ENCODE data around the gene SYCE3.
"Not testable (repeated sequence)": the region's sequence is repeated elsewhere in the genome, so short reads cannot be mapped to it uniquely, and the experiment has no call there.

Gene SYCE3, protein sequence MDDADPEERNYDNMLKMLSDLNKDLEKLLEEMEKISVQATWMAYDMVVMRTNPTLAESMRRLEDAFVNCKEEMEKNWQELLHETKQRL

DNA sequence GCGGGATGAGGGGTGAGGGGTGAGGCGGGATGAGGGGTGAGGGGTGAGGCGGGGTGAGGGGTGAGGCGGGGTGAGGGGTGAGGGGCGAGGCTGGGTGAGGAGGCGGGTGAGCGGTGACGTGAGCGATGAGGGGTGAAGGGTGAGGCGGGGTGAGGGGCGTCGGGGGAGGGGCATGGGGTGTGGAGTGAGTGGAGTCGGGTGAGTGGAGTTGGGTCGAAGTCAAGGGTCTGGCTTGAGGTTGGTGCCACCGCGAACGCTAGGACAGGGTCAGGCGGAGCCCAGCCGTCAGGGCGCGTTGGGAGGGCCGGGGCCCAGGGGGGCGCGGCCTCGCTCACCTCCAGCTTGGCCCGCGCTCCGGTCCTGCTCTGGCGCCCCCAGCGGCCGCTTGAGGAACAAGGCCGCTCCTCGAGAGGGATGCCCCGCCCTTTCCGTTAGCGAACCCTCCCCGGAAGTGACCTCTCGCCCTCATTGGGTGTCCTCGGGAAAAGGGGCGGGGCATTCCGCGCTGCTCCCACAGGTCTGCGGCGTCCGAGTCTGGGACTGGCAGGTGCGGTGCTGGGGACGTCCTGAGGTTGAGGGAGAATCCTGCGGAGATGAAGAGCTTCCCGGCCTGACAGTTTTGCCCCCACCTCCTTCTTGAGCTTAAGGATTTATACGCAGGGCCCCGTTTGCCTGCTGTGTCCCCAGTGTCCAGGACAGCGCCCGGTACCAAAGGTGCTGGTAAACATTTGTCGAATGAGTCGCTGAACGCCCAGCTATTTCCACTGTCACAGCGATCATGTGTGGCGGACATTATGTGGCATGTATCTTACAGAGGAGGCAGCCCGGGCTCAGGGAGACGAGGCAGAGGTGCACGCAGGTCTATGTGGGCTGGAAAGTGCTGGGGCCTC lies at the start of gene SYCE3:
Gene SYCE3 (minus strand): TSS at position 397 of the 890 bp plus-strand sequence. CDS start 6,514 bp downstream, outside the sequence.
- DNase-seq, result peak; percentile 98

DNA sequence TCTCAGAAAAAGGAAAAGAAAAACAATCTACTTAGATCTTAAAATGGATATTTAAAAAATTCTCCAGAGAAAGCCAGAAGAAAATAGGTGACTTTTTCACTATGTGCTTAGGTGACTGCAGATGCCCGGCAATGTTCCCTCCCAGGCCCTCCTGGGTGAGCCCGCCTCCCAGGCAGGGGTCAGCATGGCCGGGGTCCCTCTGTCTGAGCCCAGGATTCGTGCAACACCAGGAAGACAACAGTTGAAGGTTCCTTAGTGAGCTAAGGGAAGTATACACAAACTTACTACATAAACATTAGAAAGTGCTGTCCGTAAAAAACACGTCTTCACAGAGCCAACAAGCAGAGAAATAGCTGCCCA lies 49.4 kb upstream of the SYCE3 start:
- DNase-seq, result no peak

DNA sequence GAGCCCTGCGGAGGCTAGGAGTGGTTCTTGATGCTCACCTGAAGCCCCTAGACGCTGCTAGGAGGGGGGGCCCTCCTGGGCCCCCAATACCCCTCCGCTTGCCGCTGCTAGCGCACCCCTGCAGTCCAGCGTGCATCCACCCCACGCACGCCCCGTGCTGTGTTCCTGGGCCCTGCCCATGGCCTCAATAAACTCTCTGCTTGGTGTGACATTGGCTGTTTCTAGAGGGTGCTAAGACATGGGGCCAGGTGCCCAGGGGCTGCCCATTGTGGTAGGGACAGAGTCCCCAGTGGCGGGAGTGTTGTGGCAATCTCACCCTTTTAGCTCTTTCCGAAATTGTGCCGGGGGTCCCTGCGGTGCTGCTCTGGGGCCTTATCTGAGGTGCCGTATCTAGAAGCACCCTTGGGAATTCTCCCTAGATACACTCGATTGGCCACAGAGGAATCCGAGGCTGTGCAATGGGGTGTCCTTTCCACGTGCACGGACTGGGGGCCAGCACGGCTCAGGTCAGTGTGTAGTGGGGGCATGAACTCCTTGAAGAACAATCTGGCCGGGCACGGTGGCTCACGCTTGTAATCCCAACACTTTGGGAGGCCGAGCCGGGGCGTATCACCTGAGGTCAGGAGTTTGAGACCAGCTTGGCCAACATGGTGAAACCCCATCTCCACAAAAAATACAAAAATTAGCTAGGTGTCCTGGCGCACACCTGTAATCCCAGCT lies 48.8 kb upstream of the SYCE3 start:
- no peak for DNase-seq

DNA sequence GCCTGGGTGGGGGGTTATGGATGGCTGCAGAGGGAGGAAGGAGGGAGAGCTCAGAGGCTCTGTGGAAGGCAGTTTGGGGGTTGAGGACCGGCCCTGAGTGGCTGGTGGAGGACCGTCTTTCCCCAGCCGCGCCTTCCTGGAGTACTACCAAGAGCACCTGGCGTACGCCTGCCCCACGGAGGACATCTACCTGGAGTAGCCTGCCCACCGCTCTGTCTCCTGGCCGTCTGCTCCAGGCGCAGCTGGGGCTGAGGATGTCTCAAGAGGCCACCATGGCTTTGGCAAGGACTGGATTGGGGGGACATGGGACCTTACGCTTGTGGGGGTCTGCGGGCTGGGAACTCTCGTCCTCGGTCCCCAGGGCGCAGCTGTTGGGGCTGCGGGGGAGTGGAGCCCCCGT lies 47.9 kb upstream of the SYCE3 start:
- no peak for DNase-seq

DNA sequence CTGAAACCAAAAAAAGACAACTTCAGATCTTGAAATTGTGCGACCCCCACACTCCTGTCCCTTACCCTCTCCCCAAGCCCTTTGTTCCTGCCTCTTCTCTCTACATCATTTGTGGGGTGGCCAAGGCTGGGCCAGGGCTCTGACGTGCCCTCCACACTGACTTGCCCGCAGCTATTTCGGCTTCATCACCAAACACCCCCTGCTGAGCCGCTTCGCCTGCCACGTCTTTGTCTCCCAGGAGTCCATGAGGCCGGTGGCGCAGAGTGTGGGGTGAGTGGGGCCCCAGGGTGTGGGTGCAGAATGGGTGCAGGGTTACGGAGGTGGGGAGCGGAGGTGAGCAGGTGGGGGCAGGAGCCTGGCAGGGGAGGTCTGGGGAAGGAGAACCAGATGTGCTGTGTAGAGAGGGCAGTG lies 47.3 kb upstream of the SYCE3 start:
- DNase-seq, result no peak

DNA sequence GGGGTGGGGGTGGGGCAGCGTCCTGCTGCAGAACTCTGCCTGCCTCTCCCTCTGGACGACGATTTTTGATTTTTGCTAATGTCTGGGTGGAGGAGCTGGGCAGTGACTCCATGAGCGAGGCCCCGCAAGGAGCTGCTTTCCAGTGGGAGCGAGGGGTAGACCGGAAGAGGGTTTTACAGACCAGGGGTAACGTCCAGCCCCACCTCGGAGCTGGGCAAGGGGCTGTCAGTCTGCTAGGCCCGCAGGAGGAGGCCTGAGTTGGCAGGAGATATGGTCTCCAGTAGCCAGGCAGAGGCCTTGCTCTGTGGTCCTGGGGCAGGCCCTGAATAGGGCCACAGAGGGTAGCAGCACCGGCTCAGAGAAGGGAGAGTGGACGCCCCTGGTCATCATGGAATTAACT lies 46.9 kb upstream of the SYCE3 start:
- DNase-seq, result no peak

DNA sequence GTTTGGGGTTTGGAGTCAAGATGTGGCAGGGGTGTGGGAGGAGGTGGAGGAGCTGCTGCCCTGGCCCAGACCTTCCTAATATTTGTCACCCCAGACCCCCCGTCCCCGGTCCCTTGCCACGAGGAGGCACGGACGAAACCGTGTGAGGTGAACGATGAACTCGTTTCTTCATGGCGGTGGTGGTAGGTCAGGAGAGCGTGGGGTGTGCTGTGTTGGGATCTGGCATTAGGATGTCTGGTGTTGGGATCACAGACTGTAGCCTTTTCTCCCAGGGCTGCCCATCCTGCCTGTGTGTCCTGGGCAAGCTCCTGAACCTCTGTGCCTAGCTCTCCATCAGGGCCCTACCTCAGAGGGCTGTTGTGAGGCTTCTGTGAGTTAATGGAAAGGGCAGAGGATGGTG lies 46.3 kb upstream of the SYCE3 start:
- no peak for DNase-seq

DNA sequence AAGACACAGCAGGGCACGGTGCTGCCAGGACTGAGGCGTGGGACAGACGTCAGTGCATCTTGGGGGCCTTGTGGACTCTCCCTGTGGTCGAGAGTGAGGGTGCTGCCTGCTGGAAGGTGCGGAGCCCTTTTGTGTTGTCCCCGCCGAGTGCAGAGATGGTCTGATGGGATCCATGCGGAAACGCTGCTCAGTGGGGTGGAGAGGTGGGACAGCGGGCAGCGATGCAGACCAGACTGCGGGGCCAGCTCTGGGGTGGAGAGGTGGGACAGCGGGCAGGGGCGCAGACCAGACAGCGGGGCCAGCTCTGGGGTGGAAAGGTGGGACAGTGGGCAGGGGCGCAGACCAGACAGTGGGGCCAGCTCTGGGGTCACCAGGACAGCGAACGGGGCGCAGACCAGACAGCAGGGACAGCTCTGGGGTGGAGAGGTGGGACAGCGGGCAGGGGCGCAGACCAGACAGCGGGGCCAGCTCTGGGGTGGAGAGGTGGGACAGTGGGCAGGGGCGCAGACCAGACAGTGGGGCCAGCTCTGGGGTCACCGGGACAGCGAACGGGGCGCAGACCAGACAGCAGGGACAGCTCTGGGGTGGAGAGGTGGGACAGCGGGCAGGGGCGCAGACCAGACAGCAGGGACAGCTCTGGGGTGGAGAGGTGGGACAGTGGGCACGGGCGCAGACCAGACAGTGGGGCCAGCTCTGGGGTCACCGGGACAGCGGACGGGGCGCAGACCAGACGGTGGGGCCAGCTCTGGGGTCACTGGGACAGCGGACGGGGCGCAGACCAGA lies 45.5 kb upstream of the SYCE3 start:
- DNase-seq, result not testable (repeated sequence)

DNA sequence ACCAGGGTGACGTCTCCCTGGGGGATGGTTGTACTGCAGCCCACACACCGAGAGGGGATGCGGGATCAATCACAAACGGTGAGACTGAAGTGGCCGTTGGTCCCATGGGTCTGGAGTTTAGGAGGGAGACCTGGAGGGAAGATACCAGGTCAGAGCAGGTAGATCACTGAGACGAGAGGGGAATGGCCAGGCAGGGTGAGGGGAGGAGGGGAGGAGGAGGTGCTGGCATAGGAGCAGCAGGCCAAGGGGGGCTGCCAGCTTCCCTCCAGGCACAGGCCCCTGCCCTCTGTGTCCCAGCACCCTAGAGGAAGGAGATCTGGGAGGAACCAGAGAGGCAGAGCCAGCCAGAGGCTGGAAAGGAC lies 44.9 kb upstream of the SYCE3 start:
- DNase-seq, result no peak

DNA sequence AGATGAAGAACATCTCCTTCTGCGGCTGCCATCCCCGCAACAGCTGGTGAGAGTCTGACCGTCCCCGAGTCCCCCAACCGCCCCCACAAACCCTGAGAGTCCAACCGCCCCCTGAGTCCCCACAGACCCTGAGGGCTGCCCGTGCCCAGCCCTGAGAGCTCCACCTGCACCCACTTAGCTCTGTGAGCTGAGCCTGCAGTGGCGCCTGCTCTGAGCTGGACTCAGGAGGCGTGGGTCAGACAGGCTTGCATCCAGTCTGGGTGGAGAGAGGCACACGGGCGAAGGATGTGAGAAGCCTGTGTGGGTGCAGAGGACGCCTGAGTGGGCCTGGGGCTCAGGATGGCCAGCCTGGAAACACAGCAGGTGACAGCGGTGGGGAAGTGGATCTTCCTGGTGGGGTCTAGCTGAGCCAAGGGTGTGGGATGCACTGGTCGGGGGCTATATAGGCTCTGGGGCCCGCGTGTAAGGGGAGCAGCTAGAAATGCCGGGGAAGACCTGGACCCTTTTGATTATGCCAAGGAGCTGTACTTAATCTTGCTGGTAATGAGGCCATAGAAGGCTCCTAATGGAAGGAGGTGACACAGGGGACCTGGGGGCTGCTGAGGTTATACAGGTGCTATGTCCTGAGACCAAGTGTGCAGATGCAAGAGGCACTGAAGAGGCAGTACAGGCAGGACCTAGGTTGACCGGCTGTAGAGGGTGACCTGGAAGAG lies 44.4 kb upstream of the SYCE3 start:
- no peak for DNase-seq

DNA sequence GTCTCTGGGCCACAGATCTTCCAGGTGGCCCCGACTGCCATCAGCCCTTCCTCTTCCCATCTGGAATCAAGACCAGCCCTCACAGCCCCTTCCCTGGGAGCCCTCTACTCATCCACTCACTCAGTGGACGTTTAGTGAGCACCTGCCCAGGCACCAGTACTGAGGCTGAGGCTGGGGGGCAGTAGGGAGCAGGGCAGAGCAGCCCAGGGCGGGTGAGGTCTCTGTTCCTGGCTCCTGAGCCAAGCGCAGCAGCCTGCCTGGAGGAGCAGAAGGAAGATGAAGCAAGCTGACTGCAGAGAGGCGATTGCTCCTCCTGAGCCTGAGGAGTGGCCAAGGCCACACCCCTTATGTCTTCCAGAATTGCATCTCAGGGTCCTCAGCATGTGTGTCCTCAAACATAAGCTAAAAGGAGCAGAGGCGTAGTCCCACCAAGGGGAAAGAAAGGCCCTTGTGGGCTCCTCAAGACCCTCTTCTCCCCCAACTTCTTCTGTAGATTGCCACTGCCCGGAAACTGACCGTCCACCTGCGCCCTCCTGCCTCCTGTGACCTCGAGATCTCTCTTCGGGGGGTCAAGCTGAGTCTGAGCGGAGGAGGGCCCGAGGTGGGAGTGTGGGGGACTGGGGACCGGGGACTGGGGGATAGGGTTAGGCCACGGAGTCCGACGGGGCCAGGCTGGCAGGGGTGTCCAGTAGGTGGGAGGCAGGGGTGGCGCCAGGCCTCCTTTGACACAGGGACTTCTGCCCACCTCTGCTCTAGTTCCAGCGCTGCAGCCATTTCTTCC lies 43.6 kb upstream of the SYCE3 start:
- no peak for DNase-seq

DNA sequence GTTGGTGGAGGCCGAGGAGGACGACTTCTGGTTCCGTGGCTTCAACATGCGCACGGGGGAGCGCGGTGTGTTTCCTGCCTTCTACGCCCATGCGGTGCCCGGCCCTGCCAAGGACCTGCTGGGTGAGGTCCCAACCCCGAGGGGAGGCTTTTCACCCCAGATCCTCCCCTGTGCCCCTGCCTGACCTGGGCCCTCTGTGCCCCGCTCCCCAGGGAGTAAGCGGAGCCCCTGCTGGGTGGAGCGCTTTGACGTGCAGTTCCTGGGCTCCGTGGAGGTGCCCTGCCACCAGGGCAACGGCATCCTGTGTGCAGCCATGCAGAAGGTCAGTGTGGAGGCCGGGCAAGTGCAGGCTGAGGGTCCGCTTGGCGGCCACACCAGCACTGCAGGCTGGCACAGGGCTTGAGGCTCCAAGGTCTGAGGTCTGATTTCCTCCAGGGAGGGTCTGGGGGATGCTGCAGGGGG lies 42.9 kb upstream of the SYCE3 start:
- DNase-seq, result no peak

DNA sequence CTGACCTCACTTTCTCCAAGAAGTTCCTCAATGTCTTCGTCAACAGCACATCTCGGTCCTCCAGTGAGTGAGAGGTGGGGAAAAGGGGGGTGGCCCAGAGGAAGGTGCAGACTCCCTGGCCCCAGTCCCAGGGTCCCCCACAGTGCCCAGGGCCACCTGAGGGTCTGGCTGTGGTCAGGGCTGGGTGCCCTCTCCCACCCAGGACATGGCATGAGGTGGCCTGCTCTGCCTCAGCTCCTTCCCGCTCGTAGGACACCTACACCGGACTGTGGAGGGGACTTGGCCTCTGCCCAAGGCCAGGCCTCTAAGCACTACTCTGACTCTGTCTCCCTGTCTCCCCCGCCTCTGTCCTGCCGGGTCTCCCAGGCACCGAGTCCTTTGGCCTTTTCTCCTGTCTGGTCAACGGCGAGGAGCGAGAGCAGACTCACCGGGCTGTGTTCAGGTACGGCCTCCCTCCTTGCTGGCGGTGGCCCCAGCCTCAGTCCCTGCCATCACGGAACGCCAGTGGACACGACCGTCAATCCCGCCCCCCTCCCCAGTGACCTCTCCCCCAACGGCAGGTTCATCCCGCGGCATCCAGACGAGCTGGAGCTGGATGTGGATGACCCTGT lies 42.4 kb upstream of the SYCE3 start:
- no peak for DNase-seq

DNA sequence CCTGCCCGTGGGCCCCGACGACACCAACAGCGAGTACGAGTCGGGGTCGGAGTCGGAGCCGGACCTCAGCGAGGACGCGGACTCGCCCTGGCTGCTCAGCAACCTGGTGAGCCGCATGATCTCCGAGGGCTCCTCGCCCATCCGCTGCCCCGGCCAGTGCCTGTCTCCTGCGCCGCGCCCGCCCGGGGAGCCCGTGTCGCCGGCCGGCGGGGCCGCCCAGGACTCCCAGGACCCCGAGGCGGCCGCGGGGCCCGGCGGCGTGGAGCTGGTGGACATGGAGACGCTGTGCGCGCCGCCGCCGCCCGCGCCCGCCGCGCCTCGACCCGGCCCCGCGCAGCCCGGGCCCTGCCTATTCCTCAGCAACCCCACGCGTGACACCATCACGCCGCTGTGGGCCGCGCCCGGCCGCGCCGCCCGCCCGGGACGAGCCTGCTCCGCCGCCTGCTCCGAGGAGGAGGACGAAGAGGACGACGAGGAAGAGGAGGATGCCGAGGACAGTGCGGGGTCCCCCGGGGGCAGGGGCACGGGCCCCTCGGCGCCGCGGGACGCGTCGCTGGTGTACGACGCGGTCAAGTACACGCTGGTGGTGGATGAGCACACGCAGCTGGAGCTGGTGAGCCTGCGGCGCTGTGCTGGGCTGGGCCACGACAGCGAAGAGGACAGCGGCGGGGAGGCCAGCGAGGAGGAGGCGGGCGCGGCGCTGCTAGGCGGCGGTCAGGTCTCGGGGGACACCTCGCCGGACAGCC lies 41.7 kb upstream of the SYCE3 start:
- DNase-seq, result no peak

DNA sequence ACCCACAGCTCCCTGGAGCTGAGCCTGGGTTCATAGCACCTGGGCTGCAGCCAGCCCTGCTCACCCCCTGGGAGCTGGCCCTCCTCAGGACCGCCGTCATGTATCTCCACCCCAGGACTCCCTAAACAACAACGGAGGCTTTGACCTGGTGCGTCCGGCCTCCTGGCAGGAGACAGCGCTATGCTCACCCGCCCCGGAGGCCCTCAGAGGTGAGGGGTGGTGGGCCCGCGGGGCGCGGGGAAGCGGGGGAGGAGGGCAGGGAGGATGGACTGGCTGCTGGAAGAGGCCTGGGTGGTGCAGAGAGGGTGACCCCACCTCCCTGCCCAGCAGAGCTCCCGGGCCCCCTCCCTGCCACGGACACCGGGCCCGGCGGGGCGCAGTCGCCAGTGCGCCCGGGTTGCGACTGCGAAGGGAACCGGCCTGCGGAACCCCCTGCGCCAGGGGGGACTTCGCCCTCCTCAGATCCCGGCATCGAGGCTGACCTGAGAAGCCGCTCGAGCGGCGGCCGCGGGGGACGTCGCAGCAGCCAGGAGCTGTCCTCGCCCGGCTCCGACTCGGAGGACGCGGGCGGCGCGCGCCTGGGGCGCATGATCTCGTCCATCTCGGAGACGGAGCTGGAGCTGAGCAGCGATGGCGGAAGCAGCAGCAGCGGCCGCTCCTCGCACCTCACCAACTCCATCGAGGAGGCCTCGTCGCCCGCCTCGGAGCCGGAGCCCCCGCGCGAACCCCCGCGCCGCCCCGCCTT lies 41.0 kb upstream of the SYCE3 start:
- DNase-seq, result no peak

DNA sequence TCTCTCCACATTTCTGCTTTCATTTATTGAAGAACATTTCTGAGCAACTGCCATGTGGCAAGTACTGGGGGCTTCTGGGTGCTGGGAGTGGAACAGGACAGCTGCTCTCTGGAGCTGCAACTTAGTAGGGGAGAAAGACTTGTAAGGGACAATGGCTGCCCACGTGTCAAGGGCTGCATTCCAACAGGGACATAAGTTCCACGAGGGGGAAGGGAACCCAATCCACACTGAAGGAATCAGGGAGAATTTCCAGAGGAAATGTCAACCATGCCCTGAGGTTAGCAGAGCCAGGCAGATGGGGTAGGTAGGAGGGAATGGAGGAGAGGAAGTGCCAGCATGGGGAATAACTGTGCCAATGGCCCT lies 39.6 kb upstream of the SYCE3 start:
- no peak for DNase-seq

DNA sequence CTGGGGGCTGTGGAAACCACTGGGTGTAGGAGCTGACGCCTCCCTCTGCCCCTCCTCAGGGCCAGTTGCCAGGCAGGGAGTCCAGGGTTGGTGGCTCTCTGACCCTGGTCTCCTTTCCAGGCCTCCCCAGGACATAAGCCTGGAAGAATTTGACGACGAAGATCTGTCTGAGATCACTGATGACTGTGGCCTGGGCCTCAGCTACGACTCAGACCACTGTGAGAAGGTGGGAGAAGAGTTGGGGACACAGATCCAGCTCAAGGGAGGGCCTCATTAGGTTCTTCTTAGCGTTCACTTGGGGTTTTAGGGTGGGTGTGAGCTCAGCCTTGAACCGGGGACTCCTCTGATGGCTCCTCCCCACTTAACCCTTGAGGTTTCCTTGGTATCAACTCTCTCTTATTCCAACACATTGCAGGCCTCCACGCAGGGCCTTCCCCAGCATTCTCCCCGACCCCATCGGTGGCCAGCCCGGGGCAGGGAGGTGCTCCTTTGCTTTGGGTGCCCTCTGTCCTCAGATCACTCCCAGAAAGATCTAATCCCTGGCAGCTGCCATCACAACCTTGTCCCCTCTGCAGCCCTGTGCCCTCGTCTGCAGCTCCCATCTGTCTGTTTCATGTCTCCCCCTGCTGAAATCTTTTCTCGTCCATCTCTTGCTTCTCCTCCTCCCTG lies 39.1 kb upstream of the SYCE3 start:
- no peak for DNase-seq

DNA sequence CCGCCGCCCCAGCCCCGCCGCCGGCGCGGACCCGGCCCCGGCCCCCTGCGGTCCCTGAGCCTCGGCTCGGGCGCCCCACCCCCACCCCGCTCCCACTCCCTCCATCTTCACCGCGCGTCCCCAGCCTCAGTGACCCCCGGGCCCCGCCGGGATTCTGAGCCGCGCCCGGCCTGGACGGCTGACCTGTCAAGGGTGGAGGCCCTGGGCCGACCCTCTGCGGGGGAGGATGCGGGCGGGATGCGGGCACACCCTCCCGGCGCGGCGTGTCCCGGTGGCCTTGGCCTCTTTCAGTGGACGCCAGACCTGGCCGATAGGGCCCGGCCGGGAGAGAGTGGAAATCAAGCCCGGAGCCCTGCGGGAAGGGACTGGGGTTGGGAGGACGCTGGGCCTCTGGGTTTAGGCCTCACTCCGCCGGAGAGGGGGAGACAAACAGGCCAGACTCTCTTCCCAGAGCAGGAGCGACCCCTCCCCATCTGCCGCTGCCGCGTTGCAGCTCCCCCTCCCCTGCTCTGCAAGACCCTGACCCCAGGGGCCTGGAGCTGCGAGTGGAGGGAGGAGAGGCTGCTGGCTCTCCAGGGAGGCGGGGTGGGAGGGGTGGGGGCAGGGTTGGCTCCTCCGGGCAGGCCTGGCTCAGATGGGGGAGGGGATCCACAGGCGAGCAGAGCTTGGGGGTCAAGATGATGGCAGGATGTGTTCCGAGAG lies 38.4 kb upstream of the SYCE3 start:
- DNase-seq, result no peak

DNA sequence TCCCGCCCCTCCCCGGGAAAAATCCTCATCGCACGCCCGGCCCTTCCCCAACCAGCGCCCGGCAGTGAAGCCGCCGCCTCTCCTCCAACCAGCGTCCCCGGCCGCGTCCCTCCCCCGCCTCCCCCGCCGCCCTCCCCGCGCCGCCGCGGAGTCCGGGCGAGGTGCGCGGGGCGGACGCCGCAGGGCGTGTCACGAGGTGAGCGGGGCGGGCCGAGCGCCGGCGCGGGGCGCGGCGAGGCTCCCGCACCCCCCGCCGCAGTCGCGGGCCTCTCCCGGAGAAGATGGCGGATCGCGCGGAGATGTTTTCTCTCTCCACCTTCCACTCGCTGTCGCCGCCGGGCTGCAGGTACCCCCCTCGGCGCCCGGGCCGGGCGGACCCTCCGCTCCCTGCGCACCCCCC lies 37.8 kb upstream of the SYCE3 start, which contains the start of gene MAPK8IP2:
Gene MAPK8IP2 (plus strand): TSS at position 256 of the 400 bp plus-strand sequence. CDS start 26 bp downstream, at position 282.
- DNase-seq, result no peak

Measured in hematopoietic multipotent progenitor cell treated with erythropoietin and hydrocortisone succinate and interleukin-3 and kit ligand, for 4 days (in vitro differentiated cells).